Stimulated activated CD8-positive, alpha-beta memory T cell treated with anti-CD3 and anti-CD28 coated beads, Interleukin-12 subunit alpha, Interleukin-12 subunit beta, amount 100 ng/mL, for 4 hours (primary cell): ENCODE measurements around the gene SLC26A11.
"Not testable (repeated sequence)": the region's sequence is repeated elsewhere in the genome, so short reads cannot be mapped to it uniquely, and the experiment has no call there.

Experiments
- DNase-seq: peaks from one replicate; pipeline ENCODE4 v3.0.0-alpha.2; 2020; ENCODE audit warnings: low read depth

SLC26A11 gene

GRCh38 chr17:80262291-80262690 lies 42.1 kb downstream of the SLC26A11 start:
- no peak for DNase-seq

- DNase-seq = no peak
Observed at GRCh38 chr17:80262775-80263244, 42.6 kb downstream of the SLC26A11 start.

- DNase-seq = peak; percentile 74
Observed at GRCh38 chr17:80263253-80264204, 43.3 kb downstream of the SLC26A11 start.

- DNase-seq = peak; percentile 51
Observed at GRCh38 chr17:80264205-80265075, 44.2 kb downstream of the SLC26A11 start.

GRCh38 chr17:80265205-80266068 lies 45.2 kb downstream of the SLC26A11 start:
- DNase-seq = peak; percentile 53

GRCh38 chr17:80267391-80267790 lies 47.2 kb downstream of the SLC26A11 start:
- DNase-seq = no peak

- no peak for DNase-seq
Observed at GRCh38 chr17:80268427-80268826, 48.2 kb downstream of the SLC26A11 start.

- DNase-seq = no peak
Observed at GRCh38 chr17:80269405-80269807, 49.2 kb downstream of the SLC26A11 start.

- DNase-seq = no peak
Observed at GRCh38 chr17:80270104-80270503, 49.9 kb downstream of the SLC26A11 start.

GRCh38 chr17:80270836-80271235 lies 50.6 kb downstream of the SLC26A11 start:
- DNase-seq = no peak

- no peak for DNase-seq
Observed at GRCh38 chr17:80272366-80272765, 52.1 kb downstream of the SLC26A11 start.

- DNase-seq = no peak
Observed at GRCh38 chr17:80274331-80274730, 54.1 kb downstream of the SLC26A11 start.

GRCh38 chr17:80274871-80275449 lies 54.7 kb downstream of the SLC26A11 start:
- no peak for DNase-seq

- not testable (repeated sequence) for DNase-seq
Observed at GRCh38 chr17:80275857-80276256, 55.6 kb downstream of the SLC26A11 start.

GRCh38 chr17:80277751-80278671 lies 57.8 kb downstream of the SLC26A11 start:
- no peak for DNase-seq

- DNase-seq = no peak
Observed at GRCh38 chr17:80279895-80280294, 59.7 kb downstream of the SLC26A11 start.

GRCh38 chr17:80281516-80281915 lies 61.3 kb downstream of the SLC26A11 start:
- no peak for DNase-seq

- DNase-seq = no peak
Observed at GRCh38 chr17:80283116-80283852, 63.1 kb downstream of the SLC26A11 start.

- no peak for DNase-seq
Observed at GRCh38 chr17:80284631-80285030, 64.4 kb downstream of the SLC26A11 start.
